Occipital lobe (tissue), 2 donors: Measurements from ENCODE around the gene NTN5. TPM values are rescaled to one million over a fixed set of nuclear protein-coding genes. Genes with fewer than 3 reads are reported as not detected.

Experiments
- DNase-seq: peaks from one replicate; lab custom pipeline; 2025; lab: John Stamatoyannopoulos, UW
- total RNA-seq: library from RNA; depleted of rRNA; stranded (reverse); fragments of >200 nt; gene quantifications from one replicate; pipeline ENCODE4 v1.2.3, GENCODE V29; 2014

Gene NTN5
- total RNA-seq, 1 donor from 2014 or later = not detected

GRCh38 chr19:48615231-48616040 is 57.4 kb downstream of the NTN5 start:
- no peak for DNase-seq

GRCh38 chr19:48614436-48615230 is 58.2 kb downstream of the NTN5 start, which contains the start of gene FAM83E:
FAM83E (minus strand) TSS chr19:48615076; CDS start chr19:48613372, 1,704 bp downstream.
- no peak for DNase-seq

- DNase-seq = no peak
These were observed 58.9 kb downstream of the NTN5 start for GRCh38 chr19:48613852-48614435.

- no peak for DNase-seq
These were observed 59.6 kb downstream of the NTN5 start for GRCh38 chr19:48613024-48613851.

- DNase-seq = no peak
These were observed 60.9 kb downstream of the NTN5 start for GRCh38 chr19:48611872-48612271.

Other genes starting within 250 kb of the NTN5 start
- gene GRWD1, start 227.0 kb downstream of the NTN5 start, total RNA-seq = 9.7 TPM
- 0.47 TPM for gene KCNJ14, start 217.4 kb downstream of the NTN5 start, total RNA-seq
- gene CYTH2, start 203.6 kb downstream of the NTN5 start, total RNA-seq = 71.0 TPM
- 9.5 TPM for gene LMTK3, start 161.2 kb downstream of the NTN5 start, total RNA-seq
- gene SULT2B1, start 120.8 kb downstream of the NTN5 start, total RNA-seq = not detected
- gene SPACA4, start 66.3 kb downstream of the NTN5 start, total RNA-seq = not detected
- gene FAM83E, start 57.9 kb downstream of the NTN5 start, total RNA-seq = 0.47 TPM
- gene RPL18, start 53.8 kb downstream of the NTN5 start, total RNA-seq = 1,447 TPM
- 7.2 TPM for gene SPHK2, start 53.5 kb downstream of the NTN5 start, total RNA-seq
- gene DBP, start 35.6 kb downstream of the NTN5 start, total RNA-seq = 4.8 TPM
- 9.8 TPM for gene CA11, start 26.8 kb downstream of the NTN5 start, total RNA-seq
- gene FUT2, start 23.0 kb upstream of the NTN5 start, total RNA-seq = not detected
- gene MAMSTR, start 46.7 kb upstream of the NTN5 start, total RNA-seq = 0.62 TPM
- gene RASIP1, start 67.6 kb upstream of the NTN5 start, total RNA-seq = 3.3 TPM
- 0.16 TPM for gene IZUMO1, start 73.9 kb upstream of the NTN5 start, total RNA-seq
- 0.47 TPM for gene FUT1, start 79.6 kb upstream of the NTN5 start, total RNA-seq
- gene FGF21, start 82.5 kb upstream of the NTN5 start, total RNA-seq = not detected
- 12.5 TPM for gene BCAT2, start 138.0 kb upstream of the NTN5 start, total RNA-seq
- 2.5 TPM for gene HSD17B14, start 163.5 kb upstream of the NTN5 start, total RNA-seq
- gene PLEKHA4, start 195.6 kb upstream of the NTN5 start, total RNA-seq = 0.31 TPM
- 24.6 TPM for gene PPP1R15A, start 199.4 kb upstream of the NTN5 start, total RNA-seq
- not detected for gene TULP2, start 225.7 kb upstream of the NTN5 start, total RNA-seq
- gene NUCB1, start 227.3 kb upstream of the NTN5 start, total RNA-seq = 42.6 TPM